Endothelial cell of umbilical vein (primary cell): ENCODE data around the gene COX6B1.

Source experiments
- EZH2 ChIP-seq: IDR thresholded peaks from 2 replicates; pipeline ENCODE4 v1.6.1; 2012; ENCODE audit warnings: borderline replicate concordance, low read depth, mild to moderate bottlenecking, moderate library complexity, low read length, inconsistent platforms; ENCODE audit not compliant: severe bottlenecking
- FOS ChIP-seq: IDR thresholded peaks from 2 replicates; pipeline ENCODE4 v1.6.1; 2011; ENCODE audit warnings: mild to moderate bottlenecking, low read length, moderate library complexity, borderline replicate concordance; ENCODE audit not compliant: insufficient read depth
- GATA2 ChIP-seq: IDR thresholded peaks from 2 replicates; pipeline ENCODE4 v1.7.0; 2011; ENCODE audit warnings: low read depth, mild to moderate bottlenecking, moderate library complexity, mixed read lengths, low read length; ENCODE audit not compliant: insufficient read length, insufficient read depth
- JUN ChIP-seq: IDR thresholded peaks from 2 replicates; pipeline ENCODE4 v1.6.1; 2011; ENCODE audit warnings: borderline replicate concordance, low read depth; ENCODE audit not compliant: insufficient read length, insufficient read depth
- MYC ChIP-seq: IDR thresholded peaks from one replicate; pipeline ENCODE4 v1.6.1; 2011; ENCODE audit warnings: mild to moderate bottlenecking, low read depth, low read length
- POLR2A ChIP-seq: IDR thresholded peaks from 2 replicates; pipeline ENCODE4 v1.6.1; 2012; ENCODE audit warnings: low read depth, mild to moderate bottlenecking, control low read depth, low read length
- POLR2AphosphoS5 ChIP-seq: IDR thresholded peaks from 2 replicates; pipeline ENCODE4 v1.6.1; 2012; ENCODE audit warnings: low read depth, mild to moderate bottlenecking, control low read depth, low read length, moderate library complexity; ENCODE audit not compliant: insufficient read depth
- TF ChIP-seq, protein P1 (sequence below), 2 donors: IDR thresholded peaks; 1 replicate in 1 of 2; 2 replicates in 1 of 2; pipeline ENCODE4 v1.5.1; 2011; ENCODE audit warnings: low read length in 2 of 2, mild to moderate bottlenecking in 2 of 2, moderate library complexity in 2 of 2, control low read depth in 1 of 2, inconsistent platforms in 1 of 2, low read depth in 1 of 2; ENCODE audit not compliant: insufficient read depth in 1 of 2; ENCODE audit errors: extremely low read depth in 1 of 2
- TF ChIP-seq, protein P2 (sequence below): IDR thresholded peaks from 2 replicates; pipeline ENCODE4 v1.6.1; 2011; ENCODE audit not compliant: insufficient read depth, insufficient read length

DNA sequence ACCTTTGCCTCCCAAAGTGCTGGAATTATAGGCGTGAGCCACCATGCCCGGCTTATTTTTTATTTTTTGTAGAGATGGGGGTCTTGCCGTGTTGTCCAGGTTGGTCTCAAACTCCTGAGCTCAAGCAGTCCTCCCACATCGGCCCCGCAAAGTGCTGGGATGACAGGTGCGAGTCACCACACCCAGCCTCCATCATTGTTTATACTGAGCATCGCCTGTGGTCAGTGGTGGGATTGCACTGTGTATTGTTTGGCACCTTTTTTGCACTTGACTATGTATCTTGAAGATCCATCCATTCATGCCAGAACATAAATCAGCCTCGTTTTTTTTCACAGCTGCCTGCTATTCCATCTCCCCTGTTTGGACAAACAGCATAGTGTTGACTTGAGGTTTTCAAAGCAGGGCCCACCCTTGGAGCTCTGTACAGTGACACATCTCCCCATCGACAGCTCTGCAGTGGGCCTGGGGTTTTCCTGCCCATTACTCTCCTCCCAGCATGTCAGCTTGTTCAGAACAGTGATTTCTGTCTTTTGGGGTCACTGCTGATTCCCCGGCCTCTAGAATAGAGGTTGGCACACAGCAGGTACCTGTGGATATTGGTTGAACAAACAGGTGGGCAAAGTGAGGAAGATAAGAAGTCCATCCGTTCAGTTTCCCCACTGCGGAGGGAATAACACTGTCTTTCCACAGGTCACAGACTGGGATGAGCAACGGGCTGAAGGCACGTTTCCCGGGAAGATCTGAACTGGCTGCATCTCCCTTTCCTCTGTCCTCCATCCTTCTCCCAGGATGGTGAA, 10.0 kb downstream of the COX6B1 start:
- TF ChIP-seq GATA2 (no peak), POLR2AphosphoS5 (no peak), EZH2 (no peak), POLR2A (no peak), JUN (no peak), FOS (no peak), MYC (no peak)
- TF ChIP-seq, protein P1, sequence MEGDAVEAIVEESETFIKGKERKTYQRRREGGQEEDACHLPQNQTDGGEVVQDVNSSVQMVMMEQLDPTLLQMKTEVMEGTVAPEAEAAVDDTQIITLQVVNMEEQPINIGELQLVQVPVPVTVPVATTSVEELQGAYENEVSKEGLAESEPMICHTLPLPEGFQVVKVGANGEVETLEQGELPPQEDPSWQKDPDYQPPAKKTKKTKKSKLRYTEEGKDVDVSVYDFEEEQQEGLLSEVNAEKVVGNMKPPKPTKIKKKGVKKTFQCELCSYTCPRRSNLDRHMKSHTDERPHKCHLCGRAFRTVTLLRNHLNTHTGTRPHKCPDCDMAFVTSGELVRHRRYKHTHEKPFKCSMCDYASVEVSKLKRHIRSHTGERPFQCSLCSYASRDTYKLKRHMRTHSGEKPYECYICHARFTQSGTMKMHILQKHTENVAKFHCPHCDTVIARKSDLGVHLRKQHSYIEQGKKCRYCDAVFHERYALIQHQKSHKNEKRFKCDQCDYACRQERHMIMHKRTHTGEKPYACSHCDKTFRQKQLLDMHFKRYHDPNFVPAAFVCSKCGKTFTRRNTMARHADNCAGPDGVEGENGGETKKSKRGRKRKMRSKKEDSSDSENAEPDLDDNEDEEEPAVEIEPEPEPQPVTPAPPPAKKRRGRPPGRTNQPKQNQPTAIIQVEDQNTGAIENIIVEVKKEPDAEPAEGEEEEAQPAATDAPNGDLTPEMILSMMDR (IDR thresholded peaks at IDR 0.05; ENCODE audit: extremely low read depth in 1 of 2, insufficient read depth in 1 of 2, low read depth in 1 of 2, low read length in 2 of 2) = no peak
- TF ChIP-seq, protein P2, sequence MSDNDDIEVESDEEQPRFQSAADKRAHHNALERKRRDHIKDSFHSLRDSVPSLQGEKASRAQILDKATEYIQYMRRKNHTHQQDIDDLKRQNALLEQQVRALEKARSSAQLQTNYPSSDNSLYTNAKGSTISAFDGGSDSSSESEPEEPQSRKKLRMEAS = no peak
